Caco-2 (cell line): Measurements from ENCODE around the gene DYNC2LI1. TPM values are rescaled to one million over a fixed set of nuclear protein-coding genes. Genes with fewer than 3 reads are reported as not detected.

Source experiments
- BruUV-seq: library from RNA; stranded (reverse); fragments of 400-500 nt; replicated peaks from 2 replicates; lab custom pipeline; 2021; lab: Mats Ljungman, UMichigan
- CTCF ChIA-PET: fragments of 300-600 bp; sonication (Branson Sonifier 250); formaldehyde crosslinking; loops from one replicate; lab custom pipeline; 2022; ENCODE audit warnings: antibody characterized with exemption; lab: Charles Lee
- POLR2A ChIA-PET: fragments of 300-600 bp; sonication (Branson Sonifier 250); formaldehyde crosslinking; loops from one replicate; lab custom pipeline; 2022; ENCODE audit warnings: antibody characterized with exemption; lab: Charles Lee
- DNase-seq, 2 experiments: peaks; one replicate each; pipeline versions ENCODE4 v3.0.0 to v3.0.0-alpha.2; 2020 to 2022
- H3K27me3 ChIP-seq: replicated peaks from 2 replicates; pipeline ENCODE4 v1.6.0; 2011; ENCODE audit warnings: low read length; ENCODE audit not compliant: control insufficient read depth, insufficient read depth
- H3K36me3 ChIP-seq: 2 replicates; pipeline ENCODE4 v1.5.1; 2011; ENCODE audit warnings: low read length; ENCODE audit not compliant: control insufficient read depth, insufficient read depth
- H3K4me1 ChIP-seq: fragments of 250-450 bp; sonication (Bioruptor Pico); 2 replicates; pipeline ENCODE4 v1.5.1; 2020; ENCODE audit warnings: mild to moderate bottlenecking
- H3K4me3 ChIP-seq: 2 replicates; pipeline ENCODE4 v1.5.1; 2011; ENCODE audit warnings: low read depth, mild to moderate bottlenecking, control low read depth, low read length
- H3K9me3 ChIP-seq: fragments of 250-450 bp; sonication (Bioruptor Pico); 2 replicates; pipeline ENCODE4 v1.5.1; 2020; ENCODE audit warnings: mild to moderate bottlenecking, moderate library complexity
- H3K27ac Mint-ChIP-seq: one replicate; pipeline ENCODE4 v1.8.0; 2022; ENCODE audit warnings: mixed read lengths; ENCODE audit not compliant: unreplicated experiment
- H3K27me3 Mint-ChIP-seq: one replicate; pipeline ENCODE4 v1.8.0; 2022; ENCODE audit warnings: mixed read lengths; ENCODE audit not compliant: insufficient read depth, unreplicated experiment
- H3K36me3 Mint-ChIP-seq: one replicate; pipeline ENCODE4 v1.8.0; 2022; ENCODE audit warnings: mild to moderate bottlenecking, mixed read lengths; ENCODE audit not compliant: insufficient read depth, unreplicated experiment
- H3K4me1 Mint-ChIP-seq: one replicate; pipeline ENCODE4 v1.8.0; 2022; ENCODE audit warnings: low read depth, mixed read lengths; ENCODE audit not compliant: unreplicated experiment
- H3K4me3 Mint-ChIP-seq: one replicate; pipeline ENCODE4 v1.8.0; 2022; ENCODE audit warnings: mild to moderate bottlenecking, moderate library complexity, mixed read lengths; ENCODE audit not compliant: unreplicated experiment
- H3K9me3 Mint-ChIP-seq: one replicate; pipeline ENCODE4 v1.8.0; 2022; ENCODE audit warnings: mixed read lengths; ENCODE audit not compliant: unreplicated experiment
- CTCF ChIP-seq, 2 experiments: fragments of 200-600 bp in 1 of 2; IDR thresholded peaks; 1 replicate in 1 of 2; 2 replicates in 1 of 2; pipeline versions ENCODE4 v1.5.1 to v1.8.0; 2011 to 2022; ENCODE audit warnings: antibody characterized with exemption in 1 of 2, control low read depth in 1 of 2, inconsistent platforms in 1 of 2, low read depth in 1 of 2, low read length in 1 of 2, mild to moderate bottlenecking in 1 of 2, moderate library complexity in 1 of 2; ENCODE audit not compliant: insufficient read depth in 1 of 2, severe bottlenecking in 1 of 2, unreplicated experiment in 1 of 2
- intact Hi-C: fragments of 100-400 bp; cut with micrococcal nuclease; formaldehyde crosslinking; loops from one replicate; pipeline ENCODE4 v1.10.0; 2022; ENCODE audit not compliant: unreplicated experiment
- total RNA-seq: library from RNA; stranded (reverse); gene quantifications from 2 replicates; pipeline ENCODE4 v1.2.3, GENCODE V29; 2022

The DYNC2LI1 gene
- total RNA-seq, 1 experiment from 2014 or later, result 8.3 TPM

- intact Hi-C loops, result no loop called here
- CTCF ChIA-PET, result no interaction called here
- no peak for TF ChIP-seq CTCF (IDR thresholded peaks at IDR 0.05; ENCODE audit: insufficient read depth in 1 of 2, low read depth in 1 of 2, low read length in 1 of 2, severe bottlenecking in 1 of 2, unreplicated experiment in 1 of 2)
- Mint-ChIP-seq H3K4me3 (no peak overlapping the region), H3K27ac (no peak overlapping the region), H3K4me1 (no peaks in the 10 kb centered on the region), H3K36me3 (no peaks in the 10 kb centered on the region), H3K27me3 (no peaks in the 10 kb centered on the region), H3K9me3 (no peaks in the 10 kb centered on the region)
- DNase-seq, result no peak
- no peaks in the 10 kb centered on the region for H3K9me3 ChIP-seq
- H3K27me3 ChIP-seq, result no peaks in the 10 kb centered on the region
- no peaks in the 10 kb centered on the region for H3K4me1 ChIP-seq
- no TSS peak for BruUV-seq
- no peaks in the 10 kb centered on the region for H3K36me3 ChIP-seq
- H3K4me3 ChIP-seq, result no peak overlapping the region
- POLR2A ChIA-PET, result no interaction called here
These were observed 40.9 kb downstream of the DYNC2LI1 start for GRCh38 chr2:43814711-43815110.

GRCh38 chr2:43818761-43819160, 44.9 kb downstream of the DYNC2LI1 start:
- no TSS peak for BruUV-seq
- ChIA-PET POLR2A (no interaction called here), CTCF (no interaction called here)
- H3K4me3 ChIP-seq, result no peak overlapping the region
- H3K9me3 ChIP-seq, result no peaks in the 10 kb centered on the region
- Mint-ChIP-seq H3K27me3 (peaks cover 12% of the 10 kb centered on the region), H3K27ac (no peak overlapping the region), H3K4me3 (no peak overlapping the region), H3K4me1 (no peaks in the 10 kb centered on the region), H3K9me3 (no peaks in the 10 kb centered on the region), H3K36me3 (no peaks in the 10 kb centered on the region)
- H3K4me1 ChIP-seq, result no peaks in the 10 kb centered on the region
- H3K27me3 ChIP-seq, result no peaks in the 10 kb centered on the region
- TF ChIP-seq CTCF (IDR thresholded peaks at IDR 0.05; ENCODE audit: insufficient read depth in 1 of 2, low read depth in 1 of 2, low read length in 1 of 2, severe bottlenecking in 1 of 2, unreplicated experiment in 1 of 2), result no peak
- intact Hi-C loops, result no loop called here
- no peak for DNase-seq
- no peaks in the 10 kb centered on the region for H3K36me3 ChIP-seq

- no peak for DNase-seq
- no peaks in the 10 kb centered on the region for H3K9me3 Mint-ChIP-seq
These were observed 45.8 kb downstream of the DYNC2LI1 start for GRCh38 chr2:43819491-43820163.

More at GRCh38 chr2:43819491-43820163, 45.8 kb downstream of the DYNC2LI1 start:
- Histone ChIP-seq H3K9me3 (no peaks in the 10 kb centered on the region), H3K4me1 (no peaks in the 10 kb centered on the region), H3K36me3 (no peaks in the 10 kb centered on the region), H3K4me3 (no peak overlapping the region), H3K27me3 (no peaks in the 10 kb centered on the region)
- CTCF ChIA-PET, result no interaction called here
- intact Hi-C loops, result no loop called here
- no TSS peak for BruUV-seq
- TF ChIP-seq CTCF (IDR thresholded peaks at IDR 0.05; ENCODE audit: insufficient read depth in 1 of 2, low read depth in 1 of 2, low read length in 1 of 2, severe bottlenecking in 1 of 2, unreplicated experiment in 1 of 2), result no peak
- Mint-ChIP-seq H3K27ac (no peak overlapping the region), H3K36me3 (no peaks in the 10 kb centered on the region), H3K27me3 (peaks cover 12% of the 10 kb centered on the region), H3K4me1 (no peaks in the 10 kb centered on the region), H3K4me3 (no peak overlapping the region)
- POLR2A ChIA-PET, result no interaction called here
